Stimulated activated CD8-positive, alpha-beta memory T cell treated with anti-CD3 and anti-CD28 coated beads, Interleukin-2, amount 100 ng/mL, for 48 hours (primary cell): ENCODE measurements around the gene NUP85.
A peak's percentile ranks its signal among the peaks of the same experiment; 100 is the strongest.
"Not testable (repeated sequence)": the region's sequence is repeated elsewhere in the genome, so short reads cannot be mapped to it uniquely, and the experiment has no call there.

Source experiments
- DNase-seq, 2 donors: peaks; one replicate each; pipeline ENCODE4 v3.0.0-alpha.2; 2020; ENCODE audit warnings: low read depth in 2 of 2

Gene NUP85

DNA sequence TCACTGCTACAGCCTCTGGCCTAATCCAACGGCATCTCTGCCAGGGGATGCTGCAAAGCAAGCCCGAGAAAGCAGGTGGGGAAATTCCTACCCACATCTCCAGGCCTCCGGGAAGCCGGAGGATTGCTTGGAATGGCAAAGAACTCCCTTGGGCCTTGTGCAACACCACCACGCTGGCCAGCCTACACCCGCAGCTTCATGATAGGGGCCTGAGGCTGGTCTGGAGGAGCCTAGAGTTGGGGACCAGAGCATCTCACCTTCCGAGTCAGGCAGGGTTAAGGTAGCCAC is 35.6 kb downstream of the NUP85 start:
- no peak for DNase-seq

DNA sequence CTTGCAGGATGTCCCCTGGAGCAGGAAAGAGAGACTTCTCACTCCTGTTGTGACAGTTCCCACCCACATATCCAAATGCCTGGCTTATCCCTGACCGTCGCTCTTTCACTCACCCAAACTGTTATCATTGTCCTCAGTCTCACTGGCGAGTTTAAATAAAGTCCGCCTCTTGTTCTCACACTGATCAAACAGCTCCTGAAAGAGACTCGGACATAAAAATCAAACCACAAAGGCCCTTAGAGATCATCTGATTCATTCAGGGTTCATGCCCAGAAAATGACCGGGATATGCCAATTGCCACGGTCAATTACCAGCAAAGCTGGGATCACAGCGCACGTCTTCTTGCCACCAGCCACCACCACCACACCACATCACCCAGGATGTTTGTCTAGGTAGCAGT is 36.0 kb downstream of the NUP85 start:
- DNase-seq, result no peak

DNA sequence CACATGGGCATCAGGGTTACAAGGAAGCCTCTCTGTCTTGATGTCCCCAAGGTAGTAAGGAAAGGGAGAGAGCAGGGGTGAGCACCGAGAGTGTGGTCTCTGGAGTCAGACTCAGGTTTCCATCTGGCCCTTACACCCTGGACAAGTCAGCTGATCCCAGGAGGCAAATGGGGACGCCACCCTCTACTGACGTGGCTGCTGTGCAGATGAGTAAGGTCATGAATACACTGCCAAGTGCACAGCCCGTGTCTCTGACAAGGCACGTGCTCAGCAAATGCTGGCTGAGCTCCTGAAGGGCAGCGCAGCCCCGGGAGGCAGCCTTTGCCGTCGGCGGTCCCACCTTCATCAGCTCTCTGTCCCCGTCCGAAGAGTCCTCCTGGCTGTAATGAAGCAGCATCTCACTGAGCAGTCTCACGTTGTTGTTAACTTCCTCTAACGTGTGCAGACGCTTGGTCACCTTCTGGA is 36.5 kb downstream of the NUP85 start:
- no peak for DNase-seq

DNA sequence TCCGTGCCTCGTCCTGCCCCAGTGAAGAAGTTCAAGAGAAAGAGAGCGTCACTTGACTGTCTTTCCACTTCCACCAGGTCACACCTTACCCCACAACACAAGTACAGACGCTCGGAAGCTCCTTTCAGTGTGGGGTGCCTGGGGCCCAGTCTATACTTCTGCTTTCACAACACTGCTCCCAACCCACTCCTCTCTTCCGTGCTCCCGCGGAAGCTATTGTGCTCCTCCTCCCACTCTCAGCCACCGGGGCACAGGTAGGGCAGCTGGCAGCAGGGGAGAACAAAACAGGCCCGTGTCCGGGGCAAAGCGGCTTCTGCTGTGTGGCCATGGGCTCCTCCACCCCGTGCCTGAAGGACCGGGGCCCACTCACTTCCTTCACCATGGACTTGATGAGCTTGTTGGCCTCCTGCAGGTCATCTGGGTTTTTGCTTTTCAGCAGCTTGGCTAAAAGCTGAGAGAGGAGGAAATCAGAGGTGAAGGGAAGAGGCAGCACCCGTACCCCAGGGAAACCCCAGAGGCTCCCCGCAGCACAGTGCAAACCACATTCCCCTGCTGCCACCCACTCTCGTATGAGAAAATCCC is 37.1 kb downstream of the NUP85 start:
- no peak for DNase-seq

DNA sequence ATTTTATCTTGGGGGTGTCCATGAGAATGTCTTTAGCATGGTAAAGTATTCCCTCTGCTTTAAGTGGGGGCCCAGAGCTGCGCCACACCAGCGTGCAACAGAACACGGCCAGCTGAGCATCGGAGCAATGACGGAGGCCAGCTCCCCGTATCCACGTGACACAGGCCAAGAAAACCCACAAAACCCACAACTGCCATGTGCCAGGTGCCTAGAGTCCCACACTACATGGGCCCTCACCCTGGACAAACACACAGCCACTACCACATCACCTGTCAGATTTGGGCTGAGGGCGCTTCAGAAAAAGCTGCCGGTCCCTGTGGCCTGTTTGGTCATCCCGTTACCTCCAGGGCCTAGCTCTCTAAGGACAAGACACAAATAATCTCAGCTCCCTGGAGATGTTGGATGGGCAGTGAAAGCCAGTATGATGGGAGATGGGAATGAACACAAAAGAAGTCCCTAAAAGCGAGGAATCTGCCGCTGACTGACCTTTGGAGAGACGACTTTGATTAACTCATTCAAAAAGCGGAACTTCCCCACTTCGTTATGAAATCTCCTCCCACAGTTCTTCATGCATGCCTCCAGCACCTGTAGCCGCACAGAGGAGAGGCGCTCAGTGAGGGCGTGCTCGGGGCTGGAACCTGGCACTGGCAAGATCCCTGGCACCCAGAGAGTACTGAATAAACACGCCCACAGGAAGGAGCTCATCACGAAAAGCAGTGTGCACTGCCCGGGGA is 38.8 kb downstream of the NUP85 start:
- DNase-seq, result no peak

DNA sequence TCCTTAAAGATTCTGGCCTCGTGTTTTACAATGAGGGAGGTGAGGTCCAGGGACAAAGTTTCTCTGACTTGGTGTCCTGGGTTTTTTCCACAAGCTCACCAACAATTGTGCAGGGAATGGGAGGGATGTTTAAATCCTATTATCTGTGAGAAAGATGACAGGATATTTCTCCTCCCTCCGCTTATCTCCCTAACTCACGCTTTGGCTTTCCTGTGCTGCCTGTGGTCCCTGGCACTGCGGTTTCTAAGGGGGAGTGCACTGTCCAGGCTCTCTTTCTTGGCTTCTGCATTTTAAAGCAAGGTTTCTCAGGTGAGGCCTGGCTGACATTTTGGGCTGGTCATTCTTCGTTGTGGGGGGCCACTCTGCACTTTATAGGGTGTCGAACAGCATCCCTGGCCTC is 39.5 kb downstream of the NUP85 start:
- no peak for DNase-seq

DNA sequence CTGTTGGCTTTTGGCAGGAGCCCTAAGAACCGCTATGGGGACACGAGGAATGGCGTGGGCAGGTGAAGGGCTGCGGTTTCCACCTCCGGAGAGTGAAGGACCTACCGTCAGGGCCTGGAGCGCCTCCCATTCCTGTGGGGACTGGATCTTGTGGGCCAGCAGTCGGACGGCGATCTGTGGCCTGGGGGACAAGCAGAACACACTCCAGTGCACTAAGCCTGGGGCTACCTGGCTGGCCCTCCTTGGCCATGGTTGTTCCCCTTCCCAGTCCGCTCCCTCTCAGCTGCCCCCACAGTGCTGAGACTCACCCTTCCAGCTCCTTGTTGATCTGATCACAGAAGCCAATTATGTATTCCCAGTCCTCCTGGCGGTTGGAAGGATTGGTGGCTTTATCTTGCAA is 40.9 kb downstream of the NUP85 start:
- DNase-seq, result no peak

DNA sequence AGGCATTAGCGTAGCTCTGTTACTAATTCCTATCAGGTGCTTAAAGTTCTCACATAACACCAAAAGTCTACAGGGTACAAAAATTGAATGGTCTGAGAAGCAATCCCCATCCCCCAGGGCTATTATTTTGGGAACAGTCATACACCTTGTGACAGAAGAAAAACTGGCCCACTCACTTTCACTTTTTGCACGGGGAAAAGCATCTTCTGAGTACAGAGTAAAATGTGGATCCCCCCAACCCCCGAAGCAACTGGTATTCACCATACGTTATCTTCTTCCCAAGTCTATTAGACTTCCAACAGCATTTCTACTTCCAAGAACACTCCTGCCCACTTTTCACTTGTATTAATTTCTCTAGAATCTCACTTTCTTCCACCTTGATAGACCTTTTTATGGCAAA is 44.1 kb downstream of the NUP85 start:
- DNase-seq, result no peak

DNA sequence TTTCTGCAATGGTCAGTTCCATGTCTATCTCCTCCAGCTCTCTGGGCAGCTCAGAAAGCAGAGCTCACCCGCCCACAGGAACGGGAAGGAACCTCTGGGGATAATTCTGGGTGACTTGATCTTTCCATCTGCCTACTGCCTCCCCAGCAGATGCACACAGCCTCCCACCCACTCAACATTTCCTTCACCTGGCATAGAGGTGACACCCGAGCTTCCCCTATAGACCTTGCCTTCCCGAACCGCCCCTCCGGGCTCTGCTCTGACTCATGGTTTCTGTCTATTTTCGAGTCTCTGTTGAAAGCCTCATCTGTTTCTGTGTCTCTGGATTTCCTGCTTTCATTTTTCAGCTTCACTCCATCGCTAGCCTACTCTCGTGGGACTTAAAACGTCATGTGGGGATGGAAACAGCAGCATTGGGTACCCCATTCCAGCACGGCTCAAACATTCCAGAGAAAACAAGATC is 44.6 kb downstream of the NUP85 start:
- DNase-seq, result peak; percentile 65 to 73

DNA sequence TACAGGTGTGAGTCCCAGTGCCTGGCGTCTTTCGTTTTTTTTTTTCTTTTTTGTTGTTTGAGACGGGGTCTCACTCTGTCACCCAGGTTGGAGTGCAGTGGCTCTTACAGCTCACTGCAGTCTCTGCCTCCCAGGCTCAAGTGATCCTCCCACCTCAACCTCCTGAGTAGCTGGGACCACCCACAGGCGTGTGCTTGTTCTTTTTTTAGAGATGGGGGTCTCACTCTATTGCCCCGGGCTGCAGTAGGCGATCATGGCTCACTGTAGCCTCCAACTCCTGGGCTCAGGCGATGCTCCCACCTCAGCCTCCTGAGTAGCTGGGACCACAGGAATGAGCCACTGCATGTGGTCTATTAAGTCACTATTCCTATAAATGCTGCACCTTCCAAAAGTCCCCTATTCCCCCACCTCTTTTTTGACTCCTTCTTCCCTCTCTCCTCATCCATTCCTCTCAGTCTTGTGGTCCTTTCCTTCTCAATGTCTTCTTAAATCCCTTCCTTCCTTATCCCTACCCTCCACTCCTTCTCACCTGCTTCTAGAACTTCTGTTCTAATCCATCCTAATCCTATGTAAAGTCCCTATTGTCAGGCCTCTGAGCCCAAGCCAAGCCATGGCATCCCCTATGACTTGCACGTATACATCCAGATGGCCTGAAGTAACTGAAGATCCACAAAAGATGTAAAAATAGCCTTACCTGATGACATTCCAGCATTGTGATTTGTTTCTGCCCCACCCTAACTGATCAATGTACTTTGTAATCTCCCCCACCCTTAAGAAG is 46.7 kb downstream of the NUP85 start:
- DNase-seq, result no peak

DNA sequence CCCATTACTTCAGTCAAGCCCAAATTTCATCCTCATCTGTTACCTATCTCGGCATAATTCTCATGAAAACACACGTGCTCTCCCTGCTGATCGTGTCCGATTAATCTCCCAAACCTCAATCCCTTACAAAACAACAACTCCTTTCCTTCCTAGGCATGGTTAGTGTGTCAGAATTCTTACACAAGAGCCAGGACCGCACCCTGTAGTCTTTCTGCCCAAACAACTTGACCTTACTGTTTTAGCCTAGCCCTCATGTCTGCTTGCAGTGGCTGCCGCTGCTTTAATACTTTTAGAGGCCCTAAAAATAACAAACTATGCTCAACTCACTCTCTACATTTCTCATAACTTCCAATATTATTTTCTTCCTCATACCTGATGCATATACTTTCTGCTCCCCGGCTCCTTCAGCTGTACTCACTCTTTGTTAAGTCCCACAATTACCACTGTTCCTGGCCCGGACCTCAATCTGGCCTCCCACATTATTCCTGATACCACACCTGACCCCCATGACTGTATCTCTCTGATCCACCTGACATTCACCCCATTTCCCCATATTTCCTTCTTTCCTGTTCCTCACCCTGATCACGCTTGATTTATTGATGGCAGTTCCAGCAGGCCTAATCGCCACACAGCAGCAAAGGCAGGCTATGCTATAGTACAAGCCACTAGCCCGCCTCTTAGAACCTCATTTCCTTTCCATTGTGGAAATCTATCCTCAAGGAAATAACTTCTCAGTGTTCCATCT is 50.6 kb downstream of the NUP85 start:
- not testable (repeated sequence) for DNase-seq

DNA sequence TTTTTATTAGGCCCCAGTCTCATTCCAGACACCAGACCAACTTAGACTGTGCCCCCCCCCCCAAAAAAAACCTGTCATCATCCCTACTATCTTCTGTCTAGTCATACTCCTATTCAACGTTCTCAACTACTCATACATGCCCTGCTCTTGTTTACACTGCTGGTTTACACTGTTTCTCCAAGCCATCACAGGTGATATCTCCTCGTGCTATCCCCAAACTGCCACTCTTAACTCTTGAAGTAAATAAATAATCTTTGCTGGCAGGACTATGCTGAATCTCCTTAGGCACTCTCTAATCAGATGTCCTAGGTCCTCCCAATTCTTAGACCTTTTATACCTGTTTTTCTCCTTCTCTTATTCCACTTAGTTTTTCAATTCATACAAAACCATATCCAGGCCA is 51.7 kb downstream of the NUP85 start:
- not testable (repeated sequence) for DNase-seq

DNA sequence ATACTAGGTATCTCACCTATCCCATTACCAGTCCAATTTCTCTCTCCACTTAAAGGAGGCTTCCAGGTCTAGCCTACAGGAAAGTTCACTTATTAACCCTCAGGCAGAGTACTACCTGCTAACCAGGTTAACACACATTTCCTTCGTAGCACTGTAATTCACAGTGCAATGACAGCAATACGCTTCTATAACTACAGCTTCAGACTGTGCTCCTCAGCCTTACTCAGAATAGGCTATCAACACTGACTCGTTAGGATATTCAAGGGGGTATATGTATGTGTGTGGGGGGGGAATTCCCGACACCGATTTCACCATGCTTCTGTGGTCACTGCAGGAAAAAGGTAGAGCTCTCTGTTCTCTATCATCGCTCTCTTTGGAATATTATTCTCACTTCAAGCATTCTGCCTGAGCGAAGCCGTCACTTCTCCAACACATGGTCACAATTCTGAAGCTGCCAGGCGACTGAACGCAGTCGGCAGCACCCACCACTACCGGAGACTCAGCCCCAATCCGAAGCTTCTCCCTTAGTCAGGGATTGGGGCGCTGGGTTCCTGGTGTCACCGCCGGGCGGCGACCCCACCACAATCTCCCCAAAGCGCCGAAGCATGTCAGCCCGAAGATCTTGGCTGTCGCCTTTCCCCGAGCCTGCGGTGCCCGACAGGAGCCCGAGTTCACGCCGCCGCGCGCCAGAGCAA is 55.3 kb downstream of the NUP85 start:
- DNase-seq, result no peak

DNA sequence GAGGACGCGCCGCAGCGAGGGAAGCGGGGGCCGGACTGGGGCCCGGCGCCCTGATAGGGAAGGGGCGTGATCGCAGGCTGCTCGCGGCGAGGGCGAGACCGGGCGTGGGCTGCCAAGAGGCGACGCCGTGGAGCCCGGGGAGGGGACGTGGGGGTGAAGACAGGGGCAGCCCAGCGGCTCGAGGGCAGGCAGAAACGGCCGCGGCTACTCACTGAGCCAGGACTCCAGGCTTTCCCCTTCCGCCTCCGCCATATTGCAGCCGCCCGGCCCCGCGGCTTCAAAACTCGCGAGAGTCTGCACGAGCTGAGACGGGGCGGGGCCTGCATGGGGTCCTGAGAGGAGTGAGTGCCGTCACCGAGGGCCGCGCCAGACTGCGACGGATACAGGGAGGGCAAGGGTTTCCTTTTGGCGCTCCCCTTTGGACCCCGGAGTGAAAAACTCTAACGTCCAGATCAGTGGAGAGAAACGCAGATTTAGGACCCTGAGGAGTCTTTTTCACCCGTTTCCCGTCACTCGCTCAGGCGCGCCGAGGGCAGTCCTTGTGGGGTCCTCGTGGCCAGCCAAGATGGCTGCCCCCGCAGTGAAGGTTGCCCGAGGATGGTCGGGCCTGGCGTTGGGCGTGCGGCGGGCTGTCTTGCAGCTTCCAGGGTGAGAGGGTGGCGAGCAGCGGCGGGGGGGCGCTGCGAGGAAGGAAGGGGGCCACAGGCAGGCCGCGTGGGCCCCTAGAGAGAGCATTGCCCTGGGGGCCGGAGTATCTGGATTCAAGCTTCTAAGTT is 56.0 kb downstream of the NUP85 start, which contains the start of the genes GGA3 and MRPS7:
TSS of gene GGA3 (minus strand) at position 271 of the 776 bp plus-strand sequence. CDS start at position 252, 19 bp downstream.
TSS of gene MRPS7 (plus strand) at position 544 of the 776 bp plus-strand sequence. CDS start at position 566, 22 bp downstream.
- DNase-seq, result peak; percentile 91 to 93

DNA sequence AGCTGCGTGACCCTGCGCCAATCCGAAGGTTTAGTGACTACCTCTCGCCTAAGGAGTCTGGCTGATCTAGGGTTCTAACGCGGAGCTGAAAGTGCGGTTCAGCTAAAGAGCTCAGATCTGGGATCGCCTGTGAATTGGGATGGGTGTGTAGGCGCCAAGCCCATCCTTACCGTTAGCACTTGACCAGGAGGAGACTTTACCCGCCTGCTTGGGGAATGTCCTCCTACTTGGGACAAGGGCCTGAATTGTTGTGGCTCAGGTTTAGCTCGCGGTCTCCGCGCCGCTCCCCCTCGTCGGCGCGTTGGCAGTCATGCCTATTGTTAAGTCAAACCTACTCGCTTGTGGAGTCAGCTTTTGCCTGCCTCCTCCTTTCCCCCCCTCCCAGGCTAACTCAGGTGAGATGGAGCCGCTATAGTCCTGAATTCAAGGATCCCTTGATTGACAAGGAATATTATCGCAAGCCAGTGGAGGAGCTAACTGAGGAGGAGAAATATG is 56.7 kb downstream of the NUP85 start:
- DNase-seq, result no peak

DNA sequence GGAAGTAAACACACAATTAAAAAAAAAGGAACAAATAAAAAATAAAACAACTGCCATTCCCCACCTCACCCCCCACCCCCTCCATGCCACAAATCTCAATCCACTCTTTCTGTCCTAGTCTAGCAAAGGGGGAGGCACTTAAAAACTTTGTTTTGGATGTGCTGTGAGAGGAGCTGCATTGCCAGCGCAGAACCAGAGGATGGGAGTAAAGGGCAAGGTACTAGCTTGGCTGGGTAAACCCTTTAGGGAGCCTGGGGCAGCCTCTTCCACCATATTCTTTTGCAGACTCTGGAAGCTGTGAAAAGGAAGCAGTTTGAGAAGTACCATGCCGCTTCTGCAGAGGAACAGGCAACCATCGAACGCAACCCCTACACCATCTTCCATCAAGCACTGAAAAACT is 57.6 kb downstream of the NUP85 start:
- DNase-seq, result no peak

DNA sequence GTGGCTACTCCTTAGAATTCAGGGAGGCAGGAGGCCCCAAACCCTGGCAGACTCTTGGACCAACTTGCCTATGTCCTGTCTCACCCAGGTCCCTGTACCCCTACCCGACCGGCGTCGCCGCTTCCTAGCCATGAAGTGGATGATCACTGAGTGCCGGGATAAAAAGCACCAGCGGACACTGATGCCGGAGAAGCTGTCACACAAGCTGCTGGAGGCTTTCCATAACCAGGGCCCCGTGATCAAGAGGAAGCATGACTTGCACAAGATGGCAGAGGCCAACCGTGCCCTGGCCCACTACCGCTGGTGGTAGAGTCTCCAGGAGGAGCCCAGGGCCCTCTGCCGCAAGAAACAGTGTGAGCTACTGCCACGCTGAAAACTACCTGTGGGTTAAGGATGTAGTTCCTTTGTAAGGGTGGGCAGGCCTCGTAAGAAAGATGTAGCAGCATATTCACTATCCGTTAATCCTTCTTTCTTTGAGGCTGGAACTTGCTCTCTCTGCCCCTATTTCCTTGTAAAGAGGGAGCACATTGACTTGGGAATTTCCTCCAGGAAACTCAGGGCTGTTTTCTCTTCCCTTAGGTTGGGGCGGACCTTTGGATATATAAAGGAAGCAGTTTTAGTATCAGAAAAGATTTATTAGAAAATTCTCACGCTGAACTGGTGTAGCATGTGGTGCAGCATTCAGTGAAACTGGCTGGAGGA is 60.3 kb downstream of the NUP85 start:
- no peak for DNase-seq

DNA sequence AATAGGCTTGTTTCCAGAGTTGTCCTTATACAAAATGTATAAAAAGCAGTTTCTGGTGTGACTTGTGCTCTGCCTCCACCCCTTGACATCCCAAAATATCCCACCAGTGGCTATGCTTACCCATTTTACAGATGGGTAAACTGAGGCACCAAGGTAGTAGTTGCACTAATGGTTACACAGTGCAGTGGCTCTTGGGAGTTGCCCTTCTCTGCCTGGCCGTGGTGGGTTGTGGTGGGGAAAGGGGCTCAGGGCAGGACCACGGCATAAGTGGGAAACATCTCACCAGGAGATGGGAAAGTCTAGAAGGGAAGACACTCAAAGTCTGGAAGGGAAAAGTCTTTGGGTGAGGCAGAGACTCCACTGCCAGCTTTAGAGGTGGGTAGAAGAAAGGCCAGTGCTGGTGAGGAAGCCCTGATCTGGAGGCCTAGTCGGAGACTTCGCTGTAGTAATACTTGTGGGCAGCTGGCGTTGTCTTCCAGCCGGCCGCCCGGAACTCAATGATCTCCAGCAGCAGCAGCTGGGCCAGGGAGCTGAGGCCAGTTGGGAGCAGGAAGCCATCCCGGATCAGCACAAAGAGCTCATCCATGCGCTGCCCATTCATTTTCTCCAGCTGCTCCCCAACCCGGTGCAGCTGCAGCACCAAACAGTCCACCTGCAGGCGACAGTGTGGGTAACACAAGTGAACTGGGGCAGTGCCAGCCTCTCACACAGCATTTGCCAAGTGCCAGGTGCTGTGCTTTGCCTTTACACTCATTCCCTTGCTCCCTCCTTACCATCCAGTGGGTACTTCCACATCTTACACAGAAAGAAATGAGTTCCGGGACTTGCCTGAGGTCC is 61.1 kb downstream of the NUP85 start:
- DNase-seq, result no peak

DNA sequence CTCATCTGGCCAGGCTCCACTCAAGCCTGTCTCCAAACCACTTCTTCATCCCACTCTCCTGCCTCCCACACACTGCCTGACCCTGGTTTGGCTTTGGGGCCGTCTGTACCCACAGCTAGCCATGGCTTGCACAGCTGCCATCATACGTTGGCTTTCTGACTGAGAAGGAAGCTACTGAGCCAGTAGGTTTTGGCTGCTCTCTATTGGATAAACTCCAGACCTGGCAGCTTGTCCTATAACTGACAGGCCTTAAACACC is 61.6 kb downstream of the NUP85 start:
- DNase-seq, result no peak
